Measurements from ENCODE around the gene SKAP2.
"Not testable (repeated sequence)": the region's sequence is repeated elsewhere in the genome, so short reads cannot be mapped to it uniquely, and the experiment has no call there.

The SKAP2 gene

GRCh38 chr7:26856176-26856985 lies 8.0 kb downstream of the SKAP2 start:
- no peak for DNase-seq

DNA sequence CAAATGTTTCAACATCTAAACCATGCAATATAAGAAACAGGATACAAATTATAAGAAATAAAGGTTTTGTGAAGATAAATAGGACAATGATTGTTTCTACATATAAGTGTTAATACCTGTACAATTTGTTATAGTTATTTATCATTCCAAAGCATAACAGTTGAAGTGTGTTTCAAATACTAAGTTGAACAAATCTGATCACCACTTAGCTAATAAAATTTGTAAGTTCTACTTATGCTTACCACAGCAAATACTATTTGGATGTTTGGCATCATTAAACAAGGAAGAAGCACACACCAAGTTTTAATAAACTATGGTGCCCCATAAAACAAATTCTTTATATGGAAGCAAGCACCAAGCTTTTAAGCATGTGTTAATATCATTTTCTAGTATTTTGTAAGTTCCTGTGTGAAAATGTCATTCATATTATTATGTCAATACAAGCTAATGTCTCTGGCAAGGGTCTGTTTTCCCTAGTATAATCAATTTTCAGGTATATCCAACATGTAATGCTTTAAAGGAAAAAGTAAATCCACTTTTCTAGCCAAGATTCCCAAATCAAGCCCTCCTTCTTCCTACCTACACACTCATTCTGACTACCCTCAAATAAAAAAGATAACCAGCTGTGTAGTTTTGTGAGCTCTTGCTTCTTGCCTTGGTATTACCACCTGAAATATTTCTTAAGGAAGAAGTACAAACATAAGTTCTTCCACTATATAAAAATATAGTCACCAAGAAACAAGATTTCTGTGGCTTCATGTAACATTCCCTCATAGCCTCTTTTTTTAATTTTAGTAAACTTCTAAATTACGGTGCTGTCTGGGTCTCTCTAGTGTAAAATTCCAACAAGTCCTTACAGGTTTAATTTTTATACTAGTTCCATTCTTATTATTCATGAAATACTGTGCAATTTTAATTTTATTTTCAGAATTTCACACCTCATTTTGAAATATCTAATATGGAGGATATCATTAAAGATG lies 9.2 kb downstream of the SKAP2 start:
- DNase-seq: no peak

GRCh38 chr7:26853788-26854393 lies 10.5 kb downstream of the SKAP2 start:
- no peak for DNase-seq

DNA sequence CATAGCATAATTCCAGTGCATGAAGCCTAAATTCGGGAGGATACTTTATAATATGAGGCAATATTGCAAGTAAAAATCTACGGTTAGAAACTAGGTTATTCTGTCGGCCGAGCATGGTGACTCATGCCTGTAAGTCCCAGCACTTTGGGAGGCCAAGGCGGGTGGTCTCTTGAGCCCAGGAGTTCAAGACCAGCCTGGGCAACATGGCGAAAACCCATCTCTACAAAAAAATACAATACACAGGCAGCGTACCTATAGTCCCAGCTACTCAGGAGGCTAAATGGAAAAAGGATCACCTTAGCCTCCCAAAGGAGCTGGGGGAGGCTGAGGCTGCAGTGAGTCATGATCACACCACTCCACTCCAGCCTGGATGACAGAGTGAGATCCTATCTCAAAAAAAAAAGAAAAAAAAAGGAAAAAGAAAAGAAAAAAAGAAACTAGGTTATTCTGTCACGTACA lies 14.2 kb downstream of the SKAP2 start:
- DNase-seq: no peak

DNA sequence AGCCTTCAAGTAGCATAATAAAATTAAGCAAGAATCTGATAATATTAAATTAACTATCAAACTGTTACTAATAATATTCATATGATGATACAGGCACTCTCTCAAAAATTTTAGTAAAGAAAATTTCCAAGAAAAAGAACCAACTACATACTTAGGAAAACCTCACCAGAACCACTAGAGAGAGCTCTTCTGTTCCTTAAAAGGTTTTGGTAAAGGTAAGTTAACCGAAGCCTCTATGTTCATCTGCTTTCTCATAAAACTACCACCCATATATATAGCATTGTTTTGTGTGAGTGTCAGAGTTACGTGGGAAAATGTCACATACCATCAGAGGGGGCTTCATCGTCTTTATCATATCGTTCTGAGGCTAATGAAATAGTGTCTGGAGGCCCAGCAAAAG lies 20.7 kb downstream of the SKAP2 start:
- DNase-seq: no peak

DNA sequence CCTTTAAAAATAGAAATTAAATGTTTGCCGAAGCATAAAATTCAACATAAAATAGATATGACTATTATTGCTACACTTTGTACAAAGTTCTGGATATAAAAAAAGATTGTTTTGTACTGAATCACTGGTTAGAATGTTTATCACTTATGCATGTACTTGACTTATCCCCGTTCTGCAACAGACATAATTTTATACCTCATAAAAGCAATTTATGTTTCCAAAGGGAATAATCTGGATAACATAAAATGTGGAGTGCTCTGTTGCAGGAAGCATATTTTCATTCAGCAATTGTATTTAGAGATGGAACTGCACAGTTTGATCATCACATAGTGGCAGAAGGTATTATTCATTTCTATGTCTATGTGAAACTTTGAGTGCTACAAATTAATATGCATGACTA lies 21.5 kb downstream of the SKAP2 start:
- DNase-seq: no peak

GRCh38 chr7:26841003-26841739 lies 23.2 kb downstream of the SKAP2 start:
- DNase-seq: no peak

DNA sequence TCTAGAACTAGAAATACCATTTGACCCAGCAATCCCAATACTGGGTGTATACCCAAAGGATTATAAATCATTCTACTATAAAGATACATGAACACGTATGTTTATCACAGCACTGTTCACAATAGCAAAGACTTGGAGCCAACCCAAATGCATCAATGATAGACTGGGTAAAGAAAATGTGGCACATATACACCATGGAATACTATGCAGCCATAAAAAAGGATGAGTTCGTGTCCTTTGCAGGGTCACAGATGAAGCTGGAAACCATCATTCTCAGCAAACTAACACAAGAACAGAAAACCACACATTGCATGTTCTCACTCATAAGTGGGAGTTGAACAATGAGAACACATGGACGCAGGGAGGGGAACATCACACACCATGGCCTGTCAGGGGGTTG lies 27.6 kb downstream of the SKAP2 start:
- not testable (repeated sequence) for DNase-seq

DNA sequence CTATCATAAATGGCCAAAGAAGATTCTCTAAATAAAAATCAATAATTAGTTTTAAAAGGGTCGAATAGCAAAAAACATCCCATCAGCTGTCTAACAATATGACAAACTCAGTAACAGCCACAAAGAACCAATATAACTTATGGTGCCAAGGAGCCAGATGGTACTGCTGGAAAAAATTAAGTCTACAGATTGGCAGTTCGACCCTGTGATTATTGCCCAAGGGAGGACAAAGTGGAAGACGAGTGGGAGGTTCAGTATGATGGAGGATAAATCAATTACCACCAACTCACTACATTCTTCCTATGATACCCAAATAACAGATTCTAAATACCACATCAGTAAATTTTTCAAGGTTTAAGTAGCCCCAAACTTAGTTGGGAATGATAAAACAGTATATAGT lies 49.0 kb downstream of the SKAP2 start:
- DNase-seq: no peak

- no peak for DNase-seq
Observed at GRCh38 chr7:26813432-26813831, 51.0 kb downstream of the SKAP2 start.

- no peak for DNase-seq
Observed at GRCh38 chr7:26794541-26794940, 69.8 kb downstream of the SKAP2 start.

- no peak for DNase-seq
Observed at GRCh38 chr7:26792576-26792975, 71.8 kb downstream of the SKAP2 start.

DNA sequence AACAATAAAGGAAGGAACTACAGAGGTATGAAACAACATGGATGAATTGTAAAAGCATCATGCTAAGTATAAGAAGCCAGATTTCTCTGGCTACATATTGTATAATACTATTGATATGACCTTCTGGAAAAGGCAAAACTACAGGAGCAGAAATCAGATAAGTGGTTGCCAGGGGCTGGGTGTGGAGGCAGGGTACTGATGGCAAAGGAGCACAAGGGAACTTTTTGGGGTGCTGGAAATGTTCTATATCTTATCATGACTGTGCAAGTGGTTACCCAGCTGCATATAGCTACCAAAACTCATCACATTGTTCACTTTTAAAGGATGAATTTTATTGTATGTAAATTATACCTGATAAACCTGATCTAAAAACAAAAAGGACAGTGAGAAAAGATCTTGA lies 72.4 kb downstream of the SKAP2 start:
- no peak for DNase-seq

GRCh38 chr7:26789481-26790184 lies 74.8 kb downstream of the SKAP2 start:
- DNase-seq: no peak

- DNase-seq: no peak
Observed at GRCh38 chr7:26787701-26788100, 76.7 kb downstream of the SKAP2 start.

DNA sequence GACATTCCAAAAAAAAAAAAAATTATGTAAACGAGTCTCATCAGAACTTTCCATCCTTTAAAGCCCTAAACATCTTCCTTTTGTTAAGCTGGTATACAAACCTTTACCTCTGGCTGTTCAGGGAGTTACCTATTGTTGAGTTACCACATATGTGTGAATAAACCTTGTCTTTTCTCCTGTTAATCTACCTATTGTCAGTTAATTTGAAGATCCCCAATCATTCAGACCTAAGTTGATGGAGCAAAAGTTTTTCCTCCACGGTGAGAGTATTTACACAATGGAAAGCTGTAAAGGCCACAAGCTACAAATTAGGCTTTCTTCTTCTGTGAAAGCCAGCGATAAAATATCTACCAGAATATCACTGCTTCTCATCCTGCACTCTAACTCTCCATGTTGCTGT lies 80.3 kb downstream of the SKAP2 start:
- no peak for DNase-seq

DNA sequence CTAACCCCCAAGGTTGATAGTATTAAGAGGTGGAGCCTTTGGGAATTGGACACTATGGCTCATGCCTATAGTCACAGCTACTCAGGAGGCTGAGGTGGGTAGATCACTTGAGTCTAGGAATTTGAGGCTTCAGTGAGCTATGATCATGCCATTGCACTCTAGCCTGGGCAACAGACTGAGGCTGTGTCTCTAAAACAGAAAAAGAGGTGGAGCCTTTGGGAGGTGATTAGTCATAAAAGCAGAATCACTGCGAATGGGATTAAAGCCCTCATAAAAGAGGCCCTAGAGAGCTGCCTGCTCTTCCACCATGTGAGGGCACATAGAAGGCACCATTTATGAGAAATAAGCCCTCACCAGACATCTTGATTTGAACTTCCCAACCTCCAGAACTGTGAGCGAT lies 81.9 kb downstream of the SKAP2 start:
- DNase-seq: no peak

GRCh38 chr7:26779978-26780595 lies 84.3 kb downstream of the SKAP2 start:
- no peak for DNase-seq

DNA sequence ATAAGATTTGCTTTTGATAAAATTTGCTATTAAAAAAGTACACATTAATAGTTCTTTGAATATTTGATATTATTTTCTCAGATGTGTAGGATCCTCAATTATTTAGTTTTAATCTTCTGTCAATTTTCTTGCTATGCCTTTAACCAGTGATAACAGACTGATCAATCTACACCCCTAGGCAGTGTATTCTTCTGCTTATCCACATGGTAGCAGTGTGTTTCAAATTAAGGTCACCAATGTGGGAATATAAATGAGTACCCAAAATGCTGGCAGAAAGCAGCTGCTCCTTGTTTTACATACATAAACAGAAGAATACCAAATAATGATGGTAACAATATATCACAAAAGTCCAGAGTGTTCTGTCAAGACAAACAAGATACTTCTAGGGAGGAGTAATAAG lies 87.0 kb downstream of the SKAP2 start:
- DNase-seq: no peak

GRCh38 chr7:26760501-26760900 lies 103.9 kb downstream of the SKAP2 start:
- no peak for DNase-seq

DNA sequence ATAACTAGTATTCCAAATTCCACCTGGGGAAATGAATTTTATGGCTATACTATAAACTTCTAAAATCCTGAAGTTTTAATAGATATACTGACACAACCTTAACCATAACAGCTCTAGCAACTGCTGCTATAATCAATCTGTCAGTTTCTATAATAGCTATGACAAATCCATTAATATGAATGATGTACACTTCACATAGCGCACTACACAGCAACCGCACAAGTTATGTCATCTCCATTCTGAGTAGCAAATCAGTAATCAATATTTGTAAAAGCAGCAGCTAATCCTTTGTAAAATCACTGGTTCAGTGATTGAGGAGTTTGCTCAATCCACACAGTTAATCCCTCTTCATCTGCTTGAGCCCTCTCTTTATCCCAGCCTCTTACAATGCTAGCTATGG lies 105.3 kb downstream of the SKAP2 start:
- no peak for DNase-seq

GRCh38 chr7:26743205-26743604 lies 121.2 kb downstream of the SKAP2 start:
- DNase-seq: no peak
